Dermis blood vessel endothelial cell (primary cell): ENCODE measurements around the gene UNC13B. TPM values are rescaled to one million over a fixed set of nuclear protein-coding genes. Genes with fewer than 3 reads are reported as not detected.
"Not testable (repeated sequence)": the region's sequence is repeated elsewhere in the genome, so short reads cannot be mapped to it uniquely, and the experiment has no call there.

Experiments used
- DNase-seq: peaks from one replicate; pipeline ENCODE4 v3.0.0; 2010
- total RNA-seq: library from RNA; depleted of rRNA; stranded (reverse); fragments of >200 nt; gene quantifications from 2 replicates; pipeline ENCODE4 v1.2.3, GENCODE V29; 2014

Gene UNC13B
- 39.7 and 48.1 TPM in 2 replicates for total RNA-seq

- peak; percentile 96 for DNase-seq
Measured at GRCh38 chr9:35161713-35162604, at the start of gene UNC13B. Gene UNC13B (plus strand): TSS chr9:35162009. CDS start chr9:35162284, 275 bp downstream.

- peak; percentile 35 for DNase-seq
Measured at GRCh38 chr9:35112257-35113020, 49.4 kb upstream of the UNC13B start.

GRCh38 chr9:35114113-35114839 is 47.5 kb upstream of the UNC13B start:
- peak; percentile 94 for DNase-seq

GRCh38 chr9:35114840-35115628 is 46.8 kb upstream of the UNC13B start:
- DNase-seq: peak; percentile 61

- DNase-seq: peak; percentile 98
Measured at GRCh38 chr9:35115680-35116538, 45.9 kb upstream of the UNC13B start, which contains the start of gene ATOSB. Gene ATOSB (minus strand): TSS chr9:35115862. CDS start chr9:35108274, 7,588 bp downstream.

DNA sequence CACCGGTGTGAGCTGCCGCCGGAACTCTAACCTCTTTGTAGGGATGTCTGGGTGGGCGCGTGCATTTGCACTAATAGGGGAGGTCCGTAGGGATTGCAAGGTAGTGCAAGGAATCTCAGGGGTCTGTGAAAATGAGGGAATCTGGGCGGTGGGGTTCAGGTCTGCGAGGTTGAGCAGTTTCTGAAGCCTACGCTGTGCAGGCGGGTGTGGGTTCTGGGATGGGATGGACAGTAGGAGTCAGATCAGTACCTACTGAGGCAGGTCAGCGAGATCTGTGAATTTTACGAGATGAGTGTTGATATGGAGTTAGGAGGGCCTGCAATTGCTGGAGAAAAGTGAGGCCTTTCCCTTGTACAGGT is 45.3 kb upstream of the UNC13B start:
- no peak for DNase-seq

GRCh38 chr9:35116898-35117551 is 44.8 kb upstream of the UNC13B start:
- peak; percentile 97 for DNase-seq

- no peak for DNase-seq
Measured at GRCh38 chr9:35134920-35135319, 26.9 kb upstream of the UNC13B start.

GRCh38 chr9:35135988-35136387 is 25.8 kb upstream of the UNC13B start:
- no peak for DNase-seq

DNA sequence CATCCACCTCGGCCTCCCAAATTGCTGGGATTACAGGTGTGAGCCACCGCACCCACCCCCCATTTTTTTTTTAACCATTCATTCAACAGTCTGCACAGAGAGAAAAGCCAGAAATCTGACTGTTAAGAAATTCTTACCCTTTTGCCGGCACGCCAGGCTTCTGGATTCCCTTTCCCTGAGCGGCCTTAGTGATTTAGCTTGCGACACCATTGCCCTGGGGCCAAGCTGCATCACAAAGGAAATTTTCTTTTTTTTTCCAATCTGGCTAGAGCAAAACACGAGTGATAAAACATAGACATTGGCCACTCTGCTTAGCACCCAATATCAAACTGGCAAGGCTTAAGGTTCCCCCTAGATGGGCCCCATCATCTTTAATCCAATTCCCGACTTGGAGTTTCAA is 24.9 kb upstream of the UNC13B start:
- DNase-seq: no peak

DNA sequence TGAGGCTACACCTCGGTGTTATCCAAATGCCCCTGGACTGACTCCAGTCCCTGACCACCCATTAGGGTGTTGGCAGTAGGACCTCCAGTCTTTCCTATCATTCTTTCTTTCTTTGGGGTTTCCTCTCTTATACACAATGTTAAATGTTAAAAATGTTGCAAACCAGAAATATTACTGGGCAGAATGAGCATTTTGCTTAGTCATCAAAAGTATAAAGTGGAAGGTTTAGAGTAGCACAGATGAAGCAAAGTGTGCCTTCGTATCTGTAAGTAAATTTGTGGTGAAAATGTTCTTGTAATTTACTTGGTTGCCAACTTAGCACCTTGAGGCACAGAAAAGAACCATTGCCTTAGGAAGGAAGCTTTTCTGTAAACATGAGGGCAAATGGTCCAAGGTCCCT is 21.7 kb upstream of the UNC13B start:
- no peak for DNase-seq

DNA sequence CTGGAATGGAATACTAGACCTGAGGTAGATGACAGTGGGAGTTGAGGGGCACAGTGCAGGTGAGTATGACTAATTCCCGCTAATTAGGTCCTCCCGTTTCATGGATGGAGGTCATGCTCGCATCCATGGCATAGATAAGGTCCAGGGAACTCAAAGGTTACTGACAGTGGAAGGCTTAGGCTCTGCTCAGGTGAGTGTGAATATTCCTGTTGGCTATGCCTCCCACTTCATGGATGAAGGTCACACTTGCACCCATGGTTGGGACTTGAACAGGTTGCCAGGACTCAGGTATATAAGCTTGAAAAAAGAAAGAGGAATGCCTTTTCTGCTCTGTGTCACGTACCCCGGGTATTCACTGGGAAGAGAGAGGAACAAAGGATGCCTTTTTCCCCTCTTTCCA is 19.8 kb upstream of the UNC13B start:
- no peak for DNase-seq

- DNase-seq: not testable (repeated sequence)
Measured at GRCh38 chr9:35147941-35148563, 13.8 kb upstream of the UNC13B start.

GRCh38 chr9:35152926-35153325 is 8.9 kb upstream of the UNC13B start:
- DNase-seq: no peak

GRCh38 chr9:35156781-35157180 is 5.0 kb upstream of the UNC13B start:
- no peak for DNase-seq

DNA sequence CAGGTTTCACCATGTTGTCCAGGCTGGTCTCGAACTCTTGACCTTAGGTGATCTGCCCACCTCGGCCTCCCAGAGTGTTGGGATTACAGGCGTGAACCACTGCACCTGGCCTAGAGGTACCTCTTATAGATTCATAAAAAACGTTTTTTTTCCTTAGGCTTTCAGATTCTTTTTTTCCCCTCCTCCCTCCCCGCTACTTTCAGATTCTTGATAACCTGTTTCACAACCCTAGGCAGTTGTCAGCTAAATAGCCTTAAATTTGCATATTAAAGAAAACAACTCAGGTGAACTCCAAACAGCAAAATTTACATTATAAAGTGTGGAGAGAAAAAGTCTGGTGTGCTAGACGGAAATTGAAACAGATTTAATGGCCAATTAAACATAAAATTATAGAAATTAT is 4.0 kb upstream of the UNC13B start:
- DNase-seq: not testable (repeated sequence)

GRCh38 chr9:35158501-35159280 is 3.1 kb upstream of the UNC13B start:
- no peak for DNase-seq

- peak; percentile 21 for DNase-seq
Measured at GRCh38 chr9:35162605-35163315, 951 bp downstream of the UNC13B start.

DNA sequence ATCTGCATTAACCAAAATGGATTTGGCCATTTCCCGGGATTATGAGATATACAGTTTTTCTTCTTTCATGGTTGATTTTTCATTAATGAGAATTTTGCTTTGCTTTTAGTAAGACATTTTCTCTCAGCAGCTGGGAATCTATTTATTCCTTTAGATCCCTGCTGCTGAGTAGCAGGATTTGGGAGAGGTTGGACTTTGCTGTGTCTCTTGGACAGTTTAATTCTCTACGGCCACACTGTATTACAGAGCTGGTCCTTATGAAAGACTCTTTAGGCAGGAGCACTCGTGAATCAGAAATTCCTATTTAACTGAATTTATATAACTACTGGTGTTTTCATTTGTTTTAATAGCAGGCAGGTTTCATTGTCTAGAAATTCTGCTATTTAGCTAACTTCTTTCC is 1.6 kb downstream of the UNC13B start:
- DNase-seq: no peak
